GM12878 (cell line): ENCODE measurements around the gene ANXA10. TPM values are rescaled to one million over a fixed set of nuclear protein-coding genes. Genes with fewer than 3 reads are reported as not detected.

Source experiments
- ATAC-seq: fragments of 200-7000 bp; cut with Tn5 transposase; 3 replicates; pipeline ENCODE4 v1.9.1; 2020; ENCODE audit warnings: mild to moderate bottlenecking, moderate library complexity
- BruUV-seq: library from RNA; stranded (reverse); fragments of 400-500 nt; replicated peaks from 2 replicates; lab custom pipeline; 2021; lab: Mats Ljungman, UMichigan
- CTCF ChIA-PET: fragments of 300-600 bp; sonication (Branson Sonifier 250); formaldehyde crosslinking; extraction: SDS; loops from one replicate; lab custom pipeline; 2021; ENCODE audit warnings: inconsistent platforms; lab: Yijun Ruan, JAX
- POLR2A ChIA-PET: fragments of 350-600 bp; formaldehyde crosslinking; extraction: SDS; loops from one replicate; lab custom pipeline; 2021; ENCODE audit warnings: inconsistent platforms; lab: Charles Lee
- RAD21 ChIA-PET: fragments of 300-600 bp; sonication (Branson Sonifier 250); formaldehyde crosslinking; loops from one replicate; lab custom pipeline; 2023; ENCODE audit warnings: antibody characterized with exemption; ENCODE audit not compliant: unreplicated experiment; lab: Charles Lee
- SMC1A ChIA-PET: fragments of 300-600 bp; sonication (Branson Sonifier 250); formaldehyde crosslinking; loops from one replicate; lab custom pipeline; 2023; ENCODE audit not compliant: unreplicated experiment, uncharacterized antibody; lab: Charles Lee
- DNase-seq: peaks from one replicate; pipeline ENCODE4 v3.0.0-alpha.2; 2011; ENCODE audit warnings: low read depth, low spot score
- FAIRE-seq: peaks from 3 replicates; lab custom pipeline; 2011; peaks lifted over from hg19 to GRCh38; lab: Jason Lieb, UNC
- H2AFZ ChIP-seq: 2 replicates; pipeline ENCODE4 v1.6.0; 2011; ENCODE audit warnings: low read depth, low read length, control low read depth; ENCODE audit not compliant: control insufficient read depth
- H3K27ac ChIP-seq: 2 replicates; pipeline ENCODE4 v1.5.1; 2011; ENCODE audit warnings: control low read depth; ENCODE audit not compliant: control insufficient read depth, insufficient read depth
- H3K27me3 ChIP-seq, 2 experiments: replicated peaks in 1 of 2; 2 replicates each; pipeline versions ENCODE4 v1.6.0 to v1.6.1; 2011; ENCODE audit warnings: low read length in 1 of 2; ENCODE audit not compliant: control insufficient read depth in 2 of 2, insufficient read depth in 2 of 2
- H3K36me3 ChIP-seq, 2 experiments: 2 replicates each; pipeline ENCODE4 v1.5.1; 2011; ENCODE audit warnings: low read length in 1 of 2; ENCODE audit not compliant: control insufficient read depth in 2 of 2, insufficient read depth in 2 of 2
- H3K4me1 ChIP-seq: 2 replicates; pipeline ENCODE4 v1.6.1; 2011; ENCODE audit warnings: mild to moderate bottlenecking, low read length, moderate library complexity, mixed read lengths; ENCODE audit not compliant: control insufficient read depth, insufficient read depth
- H3K4me2 ChIP-seq: 2 replicates; pipeline ENCODE4 v1.6.0; 2011; ENCODE audit warnings: control low read depth; ENCODE audit not compliant: control insufficient read depth, insufficient read depth
- H3K4me3 ChIP-seq: fragments of 200-600 bp; sonication (generic); 2 replicates; pipeline ENCODE4 v1.5.1; 2016
- H3K79me2 ChIP-seq: 2 replicates; pipeline ENCODE4 v1.6.0; 2011; ENCODE audit warnings: low read length; ENCODE audit not compliant: control insufficient read depth, insufficient read depth
- H3K9ac ChIP-seq: 2 replicates; pipeline ENCODE4 v1.8.0; 2011; ENCODE audit warnings: low read length, control low read depth, mixed read lengths; ENCODE audit not compliant: control insufficient read depth, insufficient read depth
- H3K9me3 ChIP-seq: replicated peaks from 3 replicates; pipeline ENCODE4 v1.5.1; 2011; ENCODE audit warnings: mild to moderate bottlenecking, low read length; ENCODE audit not compliant: control insufficient read depth, insufficient read depth
- H4K20me1 ChIP-seq: 2 replicates; pipeline ENCODE4 v1.6.0; 2011; ENCODE audit not compliant: control insufficient read depth, insufficient read depth
- BACH1 ChIP-seq: fragments of 450-650 bp; IDR thresholded peaks from 2 replicates; pipeline ENCODE4 v1.6.1; 2017; ENCODE audit warnings: mild to moderate bottlenecking, borderline replicate concordance
- CHD4 ChIP-seq: fragments of 200-600 bp; sonication (generic); IDR thresholded peaks from 2 replicates; pipeline ENCODE4 v1.6.1; 2016; ENCODE audit warnings: mild to moderate bottlenecking
- CREB1 ChIP-seq: IDR thresholded peaks from 2 replicates; pipeline ENCODE4 v1.6.1; 2012; ENCODE audit warnings: low read depth, mild to moderate bottlenecking, inconsistent platforms
- CTCF ChIP-seq, 3 experiments: IDR thresholded peaks in 2 of 3; conservative IDR thresholded peaks in 1 of 3; 2 replicates each; pipeline ENCODE4 v1.5.1; 2011; ENCODE audit warnings: low read depth in 3 of 3, low read length in 3 of 3, mild to moderate bottlenecking in 3 of 3, control low read depth in 2 of 3, moderate library complexity in 2 of 3, inconsistent platforms in 1 of 3, mixed read lengths in 1 of 3; ENCODE audit not compliant: control insufficient read depth in 2 of 3, insufficient read depth in 1 of 3; ENCODE audit errors: extremely low read depth in 1 of 3
- E2F4 ChIP-seq: IDR thresholded peaks from 2 replicates; pipeline ENCODE4 v1.6.1; 2012; ENCODE audit warnings: low read depth, low read length, improper control_type of control experiment
- ESRRA ChIP-seq: IDR thresholded peaks from 2 replicates; pipeline ENCODE4 v1.6.1; 2012; ENCODE audit warnings: mild to moderate bottlenecking, low read length, improper control_type of control experiment
- HDAC6 ChIP-seq: fragments of 200-600 bp; sonication (generic); IDR thresholded peaks from one replicate; pipeline ENCODE4 v1.8.0; 2017; ENCODE audit warnings: antibody characterized with exemption; ENCODE audit not compliant: unreplicated experiment
- HSF1 ChIP-seq: fragments of 150-350 bp; IDR thresholded peaks from 2 replicates; pipeline ENCODE4 v1.6.1; 2014; ENCODE audit warnings: mild to moderate bottlenecking, low read depth, low read length
- POU2F2 ChIP-seq: IDR thresholded peaks from 3 replicates; pipeline ENCODE4 v1.6.1; 2011; ENCODE audit warnings: low read depth, mild to moderate bottlenecking, low read length, borderline replicate concordance
- SMARCA5 ChIP-seq: fragments of 450-650 bp; IDR thresholded peaks from 2 replicates; pipeline ENCODE4 v1.6.1; 2017; ENCODE audit warnings: mild to moderate bottlenecking
- STAT3 ChIP-seq: IDR thresholded peaks from 2 replicates; pipeline ENCODE4 v1.6.1; 2011; ENCODE audit warnings: low read depth, low read length, improper control_type of control experiment
- TAF1 ChIP-seq: IDR thresholded peaks from 2 replicates; pipeline ENCODE4 v1.6.1; 2011; ENCODE audit warnings: mild to moderate bottlenecking, low read depth, low read length, borderline replicate concordance
- USF1 ChIP-seq: IDR thresholded peaks from 2 replicates; pipeline ENCODE4 v1.6.1; 2011; ENCODE audit warnings: borderline replicate concordance, low read depth, mild to moderate bottlenecking, moderate library complexity, mixed read lengths, low read length; ENCODE audit not compliant: insufficient read depth; ENCODE audit errors: extremely low read length
- ZBTB4 ChIP-seq: fragments of 450-650 bp; formaldehyde crosslinking; IDR thresholded peaks from 2 replicates; pipeline ENCODE4 v1.4.0; 2022; ENCODE audit warnings: mild to moderate bottlenecking, moderate library complexity
- ZNF622 ChIP-seq: fragments of 450-650 bp; IDR thresholded peaks from 2 replicates; pipeline ENCODE4 v1.6.1; 2017; ENCODE audit warnings: mild to moderate bottlenecking, inconsistent platforms
- ZZZ3 ChIP-seq: IDR thresholded peaks from 2 replicates; pipeline ENCODE4 v1.6.1; 2011; ENCODE audit warnings: low read depth; ENCODE audit not compliant: control insufficient read depth, insufficient read length
- in situ Hi-C: fragments of 300-500 bp; cut with MboI; formaldehyde crosslinking; loops from 9 replicates; pipeline ENCODE4 v1.14.3; 2018; ENCODE audit warnings: mixed read lengths
- intact Hi-C: fragments of 100-400 bp; cut with micrococcal nuclease; formaldehyde crosslinking; loops from one replicate; pipeline ENCODE4 v1.14.2; 2022; ENCODE audit not compliant: unreplicated experiment
- polyA plus RNA-seq, 11 experiments: library from polyadenylated mRNA; depleted of rRNA in 4 of 11; unstranded in 6 of 11; stranded (reverse) in 5 of 11; fragments of >200 nt; fragmentation: Nextera tagmentation in 4 of 11; fragmentation: Illumina TruSeq in 1 of 11; extraction: Ambion mirVana in 4 of 11; extraction: Trizol in 1 of 11; gene quantifications; 1 replicate in 1 of 11; 2 replicates in 10 of 11; pipeline versions ENCODE4 v1.2.1 to v1.2.3, GENCODE V29; 2011 to 2016; ENCODE audit warnings: inconsistent platforms in 2 of 11, missing spikeins in 2 of 11, low read depth in 1 of 11
- total RNA-seq, 4 experiments: library from RNA; depleted of rRNA in 3 of 4; stranded (reverse); fragments of >200 nt in 3 of 4; fragmentation: Illumina TruSeq in 1 of 4; extraction: Trizol in 1 of 4; gene quantifications; 2 replicates each; pipeline versions ENCODE4 v1.2.1 to v1.2.3, GENCODE V29; 2013 to 2021

ANXA10 gene
- total and polyA plus RNA-seq, 10 of the 15 experiments (the other 5 are each of a cell fraction or from before 2014, with no cell fraction given), result not detected

GRCh38 chr4:168162604-168163003, 70.3 kb downstream of the ANXA10 start:
- ChIA-PET CTCF (no interaction called here), SMC1A (no interaction called here), POLR2A (no interaction called here), RAD21 (no interaction called here)
- in situ Hi-C loops (no loop called here), intact Hi-C loops (no loop called here)
- Histone ChIP-seq H3K4me3 (no peak overlapping the region), H3K9ac (no peak overlapping the region), H3K27ac (no peak overlapping the region), H3K4me2 (no peak overlapping the region), H3K27me3 (no peaks in the 10 kb centered on the region), H3K4me1 (no peaks in the 10 kb centered on the region), H3K79me2 (no peaks in the 10 kb centered on the region), H3K36me3 (no peaks in the 10 kb centered on the region), H4K20me1 (no peaks in the 10 kb centered on the region), H3K9me3 (no peaks in the 10 kb centered on the region), H2AFZ (no peak overlapping the region)
- ATAC-seq (no peak), FAIRE-seq (no peak), DNase-seq (no peak)
- TF ChIP-seq POU2F2 (no peak), E2F4 (no peak), CREB1 (no peak), TAF1 (no peak), CHD4 (no peak), ZZZ3 (no peak), HSF1 (no peak), SMARCA5 (no peak), ZNF622 (no peak), CTCF (IDR thresholded peaks at IDR 0.05 in 2 of 3, conservative IDR thresholded peaks at IDR 0.05 in 1 of 3; ENCODE audit: control insufficient read depth in 2 of 3, extremely low read depth in 1 of 3, insufficient read depth in 1 of 3, low read depth in 3 of 3, low read length in 3 of 3) (no peak), HDAC6 (no peak), ZBTB4 (CRISPR knock-in tag) (no peak), ESRRA (no peak), USF1 (no peak), STAT3 (no peak), BACH1 (no peak)
- BruUV-seq, result no TSS peak
